ENCODE data around the gene MTNR1B. TPM values are rescaled to one million over a fixed set of nuclear protein-coding genes. Genes with fewer than 3 reads are reported as not detected.

The MTNR1B gene
- total RNA-seq, 3 donors from 2014 or later, result not detected

DNA sequence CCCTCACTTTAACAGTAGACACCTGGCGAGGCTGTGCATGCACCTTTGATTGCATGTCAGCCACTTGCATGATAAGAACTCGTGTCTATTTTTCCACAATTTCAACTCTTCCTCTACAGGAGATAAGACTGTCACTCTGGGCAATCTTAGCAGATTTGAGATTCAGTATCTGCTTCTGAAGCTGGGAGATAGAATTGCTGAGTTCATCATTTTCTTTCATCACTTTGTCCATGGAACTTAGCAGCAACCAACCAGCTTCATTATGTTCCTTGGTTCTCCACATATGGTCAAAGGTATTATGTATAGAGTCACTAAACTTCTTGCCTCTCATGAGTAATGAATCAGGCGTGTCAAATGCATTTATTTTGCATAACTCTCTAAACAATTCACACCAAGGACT is 17.1 kb downstream of the MTNR1B start:
- H3K9me3 ChIP-seq, result peaks cover 4% of the 10 kb centered on the region
- no peaks in the 10 kb centered on the region for H3K4me1 ChIP-seq (ENCODE audit: low read depth)
- ATAC-seq (no peak), DNase-seq (no peak)
- TF ChIP-seq, protein P1, sequence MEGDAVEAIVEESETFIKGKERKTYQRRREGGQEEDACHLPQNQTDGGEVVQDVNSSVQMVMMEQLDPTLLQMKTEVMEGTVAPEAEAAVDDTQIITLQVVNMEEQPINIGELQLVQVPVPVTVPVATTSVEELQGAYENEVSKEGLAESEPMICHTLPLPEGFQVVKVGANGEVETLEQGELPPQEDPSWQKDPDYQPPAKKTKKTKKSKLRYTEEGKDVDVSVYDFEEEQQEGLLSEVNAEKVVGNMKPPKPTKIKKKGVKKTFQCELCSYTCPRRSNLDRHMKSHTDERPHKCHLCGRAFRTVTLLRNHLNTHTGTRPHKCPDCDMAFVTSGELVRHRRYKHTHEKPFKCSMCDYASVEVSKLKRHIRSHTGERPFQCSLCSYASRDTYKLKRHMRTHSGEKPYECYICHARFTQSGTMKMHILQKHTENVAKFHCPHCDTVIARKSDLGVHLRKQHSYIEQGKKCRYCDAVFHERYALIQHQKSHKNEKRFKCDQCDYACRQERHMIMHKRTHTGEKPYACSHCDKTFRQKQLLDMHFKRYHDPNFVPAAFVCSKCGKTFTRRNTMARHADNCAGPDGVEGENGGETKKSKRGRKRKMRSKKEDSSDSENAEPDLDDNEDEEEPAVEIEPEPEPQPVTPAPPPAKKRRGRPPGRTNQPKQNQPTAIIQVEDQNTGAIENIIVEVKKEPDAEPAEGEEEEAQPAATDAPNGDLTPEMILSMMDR (IDR thresholded peaks at IDR 0.05), result no peak
- H3K36me3 ChIP-seq (ENCODE audit: low read depth), result no peaks in the 10 kb centered on the region
- intact Hi-C loops (cut with DNase I, micrococcal nuclease), result no loop called here
- H3K4me3 ChIP-seq, result no peak overlapping the region

DNA sequence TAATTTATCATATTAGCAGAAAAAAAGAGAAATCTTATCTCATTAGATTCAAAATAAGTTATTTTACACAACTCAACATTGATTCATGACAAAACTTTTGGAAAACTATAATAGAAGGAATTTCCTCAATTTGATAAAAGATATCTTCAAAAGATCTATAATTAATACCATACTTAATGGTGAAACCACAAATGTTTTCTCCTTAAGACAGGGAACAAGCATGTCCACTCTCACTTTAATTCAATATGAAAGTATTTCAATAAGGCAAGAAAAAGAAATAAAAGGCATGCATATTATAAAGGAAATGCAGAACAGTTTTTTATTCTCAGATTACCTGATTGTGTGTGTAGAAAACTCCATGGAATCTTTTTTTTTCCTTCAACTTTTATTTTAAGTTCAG is 23.6 kb downstream of the MTNR1B start:
- no peak for DNase-seq
- no peak for ATAC-seq
- Histone ChIP-seq H3K9me3 (peaks cover 4% of the 10 kb centered on the region), H3K4me3 (no peak overlapping the region), H3K36me3 (ENCODE audit: low read depth) (no peaks in the 10 kb centered on the region), H3K4me1 (ENCODE audit: low read depth) (no peaks in the 10 kb centered on the region)
- intact Hi-C loops (cut with DNase I, micrococcal nuclease), result no loop called here
- TF ChIP-seq, protein P1 (IDR thresholded peaks at IDR 0.05), result no peak

DNA sequence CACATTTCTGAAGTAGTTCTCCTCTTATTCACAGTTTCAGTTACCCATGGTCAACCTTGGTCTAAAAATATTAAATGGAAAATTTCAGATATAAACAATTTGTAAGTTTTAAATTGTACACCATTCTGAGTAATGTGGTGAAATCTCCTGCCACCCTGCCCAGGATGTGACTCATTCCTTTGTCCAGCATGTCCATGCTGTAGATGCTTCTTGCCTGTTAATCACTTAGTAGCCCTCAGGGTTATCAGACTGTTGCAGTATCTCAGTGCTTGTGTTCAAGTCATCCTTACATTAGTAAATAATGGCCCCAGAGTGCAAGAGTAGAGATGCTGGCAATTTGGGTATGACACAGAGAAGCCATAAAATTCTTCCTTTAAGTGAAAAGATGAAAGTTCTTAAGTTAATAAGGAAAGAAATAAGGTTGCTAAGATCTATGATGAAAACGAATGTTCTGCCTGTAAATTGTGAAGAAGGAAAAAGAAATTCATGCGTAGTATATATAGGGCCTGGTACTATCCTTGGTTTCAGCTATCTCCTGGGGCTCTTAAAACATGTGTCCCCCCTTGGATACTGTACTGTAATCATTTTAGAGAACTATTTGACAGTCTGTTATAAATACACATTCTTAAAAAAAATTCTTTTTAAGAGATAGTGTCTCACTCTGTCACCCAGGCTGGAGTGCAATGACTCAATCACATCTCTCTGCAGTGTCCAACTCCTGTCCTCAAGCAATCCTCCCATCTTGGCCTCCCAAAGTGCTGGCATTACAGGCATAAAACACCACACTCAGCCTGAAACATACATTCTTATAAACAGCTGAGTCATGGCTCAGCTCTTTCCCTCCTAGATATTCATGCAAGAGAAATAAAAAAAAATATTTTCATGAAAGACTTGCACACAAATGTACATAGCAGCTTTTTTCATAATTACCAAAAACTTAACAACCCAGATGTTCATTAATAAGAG is 31.3 kb downstream of the MTNR1B start:
- intact Hi-C loops (cut with DNase I, micrococcal nuclease), result no loop called here
- Histone ChIP-seq H3K36me3 (ENCODE audit: low read depth) (no peaks in the 10 kb centered on the region), H3K9me3 (no peaks in the 10 kb centered on the region), H3K4me3 (no peak overlapping the region), H3K4me1 (ENCODE audit: low read depth) (no peaks in the 10 kb centered on the region)
- ATAC-seq, result no peak
- DNase-seq, result no peak
- TF ChIP-seq, protein P1 (IDR thresholded peaks at IDR 0.05), result no peak

DNA sequence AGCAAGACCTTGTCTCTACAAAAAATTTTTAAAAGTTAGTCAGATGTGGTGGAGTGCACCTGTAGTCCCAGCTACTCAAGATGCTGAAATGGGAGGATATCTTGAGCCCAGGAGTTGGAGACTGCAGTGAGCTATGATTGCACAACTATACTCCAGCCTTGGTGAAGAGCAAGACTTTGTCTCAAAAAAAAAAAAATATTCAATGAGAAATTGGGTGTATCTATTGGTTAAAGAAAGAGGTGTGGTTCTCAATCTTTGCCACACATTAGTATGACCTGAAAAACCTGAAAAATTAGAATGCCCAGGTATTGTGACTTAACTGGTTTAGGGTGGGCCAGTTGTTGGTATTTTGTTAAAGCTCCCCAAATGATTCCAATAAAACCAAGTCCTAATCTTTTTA is 32.4 kb downstream of the MTNR1B start:
- DNase-seq, result no peak
- TF ChIP-seq, protein P1 (IDR thresholded peaks at IDR 0.05), result no peak
- Histone ChIP-seq H3K9me3 (no peaks in the 10 kb centered on the region), H3K4me3 (no peak overlapping the region), H3K4me1 (ENCODE audit: low read depth) (no peaks in the 10 kb centered on the region), H3K36me3 (ENCODE audit: low read depth) (no peaks in the 10 kb centered on the region)
- intact Hi-C loops (cut with DNase I, micrococcal nuclease), result no loop called here
- ATAC-seq, result no peak

DNA sequence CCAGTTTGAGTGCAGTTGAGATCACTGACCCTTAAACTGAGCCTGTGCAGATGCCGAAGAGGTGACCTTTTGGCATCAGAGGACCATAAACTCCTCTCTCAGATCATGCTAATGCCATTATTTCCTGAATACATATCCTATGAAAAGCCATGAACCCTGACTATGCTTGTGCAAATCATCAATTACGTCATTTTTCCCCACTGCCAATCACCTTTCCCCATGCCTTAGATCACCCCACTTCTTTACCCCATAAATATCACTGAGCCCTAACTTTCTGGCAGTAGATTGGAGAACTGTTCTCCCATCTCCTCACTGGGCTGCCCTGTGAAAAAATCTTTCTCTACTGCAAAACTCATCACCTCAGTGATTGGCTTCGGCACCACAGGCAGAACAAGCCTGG is 32.9 kb downstream of the MTNR1B start:
- H3K9me3 ChIP-seq, result no peaks in the 10 kb centered on the region
- DNase-seq (no peak), ATAC-seq (no peak)
- no peaks in the 10 kb centered on the region for H3K4me1 ChIP-seq (ENCODE audit: low read depth)
- no peaks in the 10 kb centered on the region for H3K36me3 ChIP-seq (ENCODE audit: low read depth)
- intact Hi-C loops (cut with DNase I, micrococcal nuclease), result no loop called here
- TF ChIP-seq, protein P1 (IDR thresholded peaks at IDR 0.05), result no peak
- no peak overlapping the region for H3K4me3 ChIP-seq

Measured in mucosa of descending colon (tissue), 3 donors.